RCC 7860 (cell line): ENCODE data around the gene PRDX6.
"Not testable (repeated sequence)": the region's sequence is repeated elsewhere in the genome, so short reads cannot be mapped to it uniquely, and the experiment has no call there.

Experiments used
- DNase-seq: peaks from one replicate; pipeline ENCODE4 v3.0.0-alpha.2; 2015; ENCODE audit warnings: low spot score
- FAIRE-seq: peaks from 2 replicates; lab custom pipeline; 2012; peaks lifted over from hg19 to GRCh38; lab: Jason Lieb, UNC

The PRDX6 gene

GRCh38 chr1:173464185-173464584, 12.9 kb upstream of the PRDX6 start:
- not testable (repeated sequence) for DNase-seq, FAIRE-seq

DNA sequence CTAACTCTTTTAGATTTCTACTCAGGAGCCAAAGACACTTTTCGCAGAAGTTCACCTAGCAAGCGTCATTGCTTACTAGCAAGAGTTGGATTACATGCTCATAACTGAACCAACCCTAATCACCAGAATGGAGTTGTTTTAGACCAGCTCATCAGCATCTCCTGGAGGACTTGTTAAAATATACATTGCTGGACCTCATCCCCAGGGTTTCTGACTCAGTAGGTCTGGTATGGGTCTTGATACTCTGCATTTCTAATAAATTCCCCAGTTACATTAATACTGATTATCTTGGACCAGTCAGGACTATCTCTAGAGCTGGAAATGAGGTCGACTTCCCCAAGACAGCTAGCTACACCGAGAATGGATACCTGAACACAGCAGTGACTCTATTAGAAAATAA, 9.7 kb upstream of the PRDX6 start:
- FAIRE-seq (no peak), DNase-seq (no peak)

DNA sequence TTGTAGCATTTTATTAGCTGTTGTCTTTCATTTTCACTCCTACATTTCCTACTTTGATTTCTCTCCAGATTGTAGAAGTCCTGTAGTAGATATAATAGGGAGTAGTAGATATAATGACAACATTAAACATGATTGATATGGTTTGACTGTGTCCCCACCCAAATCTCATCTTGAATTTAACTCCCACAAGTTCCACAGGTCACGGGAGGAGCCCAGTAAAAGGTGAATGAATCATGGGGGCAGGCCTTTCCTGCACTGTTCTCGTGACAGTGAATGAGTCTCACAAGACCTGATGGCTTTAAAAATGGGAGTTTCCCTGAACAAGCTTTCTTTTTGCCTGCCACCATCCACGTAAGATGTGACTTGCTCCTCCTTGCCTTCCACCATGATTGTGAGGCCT, 7.5 kb upstream of the PRDX6 start:
- FAIRE-seq = no peak
- DNase-seq = no peak

- DNase-seq (no peak), FAIRE-seq (no peak)
Observed at GRCh38 chr1:173470608-173471007, 6.5 kb upstream of the PRDX6 start.

DNA sequence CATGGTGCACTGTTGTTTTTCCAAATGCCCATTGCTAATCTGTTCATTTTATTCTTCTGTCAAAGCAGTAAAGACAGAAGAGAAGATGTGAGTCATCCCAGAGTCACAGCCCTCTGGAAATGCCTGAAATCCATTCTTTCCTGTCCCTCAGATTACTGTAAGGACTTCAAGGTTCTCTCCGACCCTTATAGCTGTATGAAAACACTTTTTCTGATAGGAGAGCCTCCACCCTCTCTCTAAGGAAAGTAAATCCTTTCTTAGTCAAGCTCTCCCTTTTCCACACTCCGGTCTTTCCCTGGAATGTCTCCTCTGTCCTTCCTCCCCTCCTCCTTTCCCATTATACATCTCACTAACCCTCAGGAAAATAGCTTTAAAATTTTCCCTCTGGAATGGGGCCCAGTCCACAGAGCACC, 3.5 kb upstream of the PRDX6 start:
- DNase-seq (peak; percentile 64), FAIRE-seq (peak; percentile 70)

DNA sequence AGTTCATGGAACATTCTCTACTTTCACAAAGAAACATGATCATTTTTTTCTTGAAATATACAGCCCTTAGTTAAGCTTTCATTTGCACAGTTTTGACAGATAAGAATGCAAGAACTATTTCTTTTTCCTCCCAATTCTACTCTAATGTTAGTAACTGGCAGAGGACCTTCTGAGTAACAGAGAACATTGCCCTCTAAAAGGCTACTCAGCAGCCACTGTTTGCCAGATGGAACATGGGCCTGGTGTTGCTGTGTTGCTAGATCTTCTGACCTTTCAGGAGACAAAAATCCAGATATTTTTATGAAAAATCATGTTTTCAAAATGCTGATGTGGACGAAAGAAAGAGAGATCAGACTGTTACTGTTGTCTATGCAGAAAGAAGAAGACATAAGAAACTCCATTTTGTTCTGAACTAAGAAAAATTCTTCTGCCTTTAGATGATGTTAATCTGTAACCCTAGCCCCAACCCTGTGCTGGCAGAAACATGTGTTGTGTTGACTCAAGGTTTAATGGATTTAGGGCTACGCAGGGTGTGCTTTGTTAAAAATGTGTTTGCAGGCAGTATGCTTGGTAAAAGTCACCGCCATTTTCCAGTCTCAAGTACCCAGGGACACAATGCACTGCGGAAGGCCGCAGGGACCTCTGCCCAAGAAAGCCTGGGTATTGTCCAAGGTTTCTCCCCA, 2.9 kb upstream of the PRDX6 start:
- FAIRE-seq (no peak), DNase-seq (no peak)

DNA sequence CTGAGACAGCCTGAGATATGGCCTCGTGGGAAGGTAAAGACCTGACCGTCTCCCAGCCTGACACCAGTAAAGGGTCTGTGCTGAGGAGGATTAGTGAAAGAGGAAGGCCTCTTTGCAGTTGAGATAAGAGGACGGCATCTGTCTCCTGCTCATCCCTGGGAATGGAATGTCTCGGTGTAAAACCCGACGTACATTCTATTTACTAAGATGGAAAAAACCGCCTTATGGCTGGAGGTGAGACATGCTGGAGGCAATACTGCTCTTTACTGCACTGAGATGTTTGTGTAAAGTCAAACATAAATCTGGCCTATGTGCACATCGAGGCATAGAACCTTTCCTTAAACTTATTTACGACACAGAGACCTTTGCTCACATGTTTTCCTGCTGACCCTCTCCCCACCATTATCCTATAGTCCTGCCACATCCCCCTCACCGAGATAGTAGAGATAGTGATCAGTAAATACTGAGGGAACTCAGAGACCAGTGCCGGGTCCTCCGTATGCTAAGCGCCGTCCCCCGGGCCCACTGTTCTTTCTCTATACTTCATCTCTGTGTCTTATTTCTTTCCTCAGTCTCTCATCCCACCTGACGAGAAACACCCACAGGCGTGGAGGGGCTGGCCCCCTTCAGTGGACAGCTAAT, 2.2 kb upstream of the PRDX6 start:
- DNase-seq, FAIRE-seq: not testable (repeated sequence)

DNA sequence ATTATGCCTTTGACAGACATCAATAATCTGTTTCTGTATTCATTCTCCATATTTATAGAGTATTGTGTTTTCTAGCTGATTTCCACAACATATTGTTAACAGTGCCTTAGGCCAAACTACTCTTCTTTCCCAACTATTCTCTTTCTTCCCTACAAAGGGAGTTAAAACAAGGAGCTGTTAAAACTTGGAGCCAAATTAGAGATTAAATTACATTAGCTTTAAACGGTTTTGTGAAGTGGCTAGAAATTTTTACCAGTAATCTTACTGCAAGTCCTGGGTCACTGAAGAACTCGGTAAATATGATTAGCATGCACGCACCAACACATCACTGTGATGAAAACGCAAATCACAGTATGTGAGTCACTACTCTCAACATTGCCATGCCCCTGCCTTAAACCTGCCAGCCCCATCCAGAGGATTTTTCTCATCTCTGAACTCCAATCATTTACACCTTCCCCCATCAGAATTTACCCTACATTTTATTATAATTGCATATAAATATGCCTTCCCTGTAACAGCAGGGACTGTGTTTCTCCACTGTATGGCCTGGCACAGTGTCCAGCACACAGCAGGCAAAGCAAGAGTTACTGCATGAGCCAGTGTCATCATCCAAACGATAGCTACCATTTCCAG, 1.5 kb upstream of the PRDX6 start:
- FAIRE-seq (no peak), DNase-seq (no peak)

- no peak for FAIRE-seq
Observed at GRCh38 chr1:173476197-173476664, 904 bp upstream of the PRDX6 start.

GRCh38 chr1:173476665-173477285, 360 bp upstream of the PRDX6 start:
- FAIRE-seq (no peak), DNase-seq (peak; percentile 91)

More at GRCh38 chr1:173476197-173476664, 904 bp upstream of the PRDX6 start:
- no peak for DNase-seq

- FAIRE-seq (no peak), DNase-seq (peak; percentile 33)
Observed at GRCh38 chr1:173478094-173478674, 1.0 kb downstream of the PRDX6 start.

DNA sequence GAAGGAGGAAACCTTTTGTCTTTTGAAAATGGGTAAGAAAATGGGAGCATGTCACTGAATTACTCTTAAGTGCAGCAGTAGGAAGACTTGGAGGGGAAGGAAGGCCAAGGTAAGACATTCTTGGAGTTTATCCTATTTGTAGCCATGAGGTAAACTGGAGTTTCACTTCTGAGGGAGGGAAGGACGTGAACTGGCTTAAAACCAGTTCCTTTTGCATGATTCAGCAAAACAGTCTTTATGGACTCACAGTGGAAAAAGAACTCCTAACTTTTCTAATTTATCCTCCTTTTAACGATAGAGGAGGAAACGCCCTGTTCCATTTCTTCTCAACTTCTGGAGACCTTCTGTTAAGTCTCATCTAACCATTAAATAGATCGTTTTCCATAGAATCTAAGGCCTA, 2.5 kb downstream of the PRDX6 start:
- DNase-seq = no peak
- FAIRE-seq = no peak

- DNase-seq (no peak), FAIRE-seq (no peak)
Observed at GRCh38 chr1:173481195-173481772, 4.1 kb downstream of the PRDX6 start.

GRCh38 chr1:173482683-173483082, 5.5 kb downstream of the PRDX6 start:
- DNase-seq (no peak), FAIRE-seq (no peak)

- no peak for FAIRE-seq
Observed at GRCh38 chr1:173484276-173484675, 7.1 kb downstream of the PRDX6 start.

GRCh38 chr1:173485401-173485800, 8.3 kb downstream of the PRDX6 start:
- DNase-seq (no peak), FAIRE-seq (no peak)

More at GRCh38 chr1:173484276-173484675, 7.1 kb downstream of the PRDX6 start:
- DNase-seq = no peak

DNA sequence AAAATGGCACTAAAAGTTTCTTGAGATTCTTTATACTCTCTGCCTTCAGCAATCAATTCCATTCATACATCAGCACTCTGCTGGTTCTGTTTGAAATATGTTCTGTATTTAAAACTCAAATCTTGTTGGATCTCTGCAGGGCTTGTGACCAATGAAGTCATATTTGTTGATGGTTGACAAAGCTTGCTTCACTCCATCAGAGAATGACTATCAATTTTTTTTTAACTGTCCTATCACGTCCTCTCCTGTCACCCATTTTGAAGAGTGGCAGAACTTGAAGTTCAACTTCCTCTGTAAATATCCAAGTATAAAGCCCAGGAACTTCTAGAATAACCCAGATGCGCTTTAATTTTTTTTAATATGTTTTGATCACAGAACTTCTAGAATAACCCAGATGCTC, 10.9 kb downstream of the PRDX6 start:
- FAIRE-seq (no peak), DNase-seq (no peak)

- DNase-seq = no peak
- FAIRE-seq = no peak
Observed at GRCh38 chr1:173489149-173489600, 12.0 kb downstream of the PRDX6 start.

GRCh38 chr1:173489929-173490328, 12.8 kb downstream of the PRDX6 start:
- no peak for FAIRE-seq
- DNase-seq = no peak

GRCh38 chr1:173491508-173491907, 14.4 kb downstream of the PRDX6 start:
- FAIRE-seq = no peak
- DNase-seq = no peak

GRCh38 chr1:173493125-173493524, 16.0 kb downstream of the PRDX6 start:
- not testable (repeated sequence) for FAIRE-seq, DNase-seq
